ENCODE results near the gene SCP2. TPM values are rescaled to one million over a fixed set of nuclear protein-coding genes. Genes with fewer than 3 reads are reported as not detected.

Gene SCP2, protein sequence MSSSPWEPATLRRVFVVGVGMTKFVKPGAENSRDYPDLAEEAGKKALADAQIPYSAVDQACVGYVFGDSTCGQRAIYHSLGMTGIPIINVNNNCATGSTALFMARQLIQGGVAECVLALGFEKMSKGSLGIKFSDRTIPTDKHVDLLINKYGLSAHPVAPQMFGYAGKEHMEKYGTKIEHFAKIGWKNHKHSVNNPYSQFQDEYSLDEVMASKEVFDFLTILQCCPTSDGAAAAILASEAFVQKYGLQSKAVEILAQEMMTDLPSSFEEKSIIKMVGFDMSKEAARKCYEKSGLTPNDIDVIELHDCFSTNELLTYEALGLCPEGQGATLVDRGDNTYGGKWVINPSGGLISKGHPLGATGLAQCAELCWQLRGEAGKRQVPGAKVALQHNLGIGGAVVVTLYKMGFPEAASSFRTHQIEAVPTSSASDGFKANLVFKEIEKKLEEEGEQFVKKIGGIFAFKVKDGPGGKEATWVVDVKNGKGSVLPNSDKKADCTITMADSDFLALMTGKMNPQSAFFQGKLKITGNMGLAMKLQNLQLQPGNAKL
- total RNA-seq = 125 and 178 TPM in 2 replicates

DNA sequence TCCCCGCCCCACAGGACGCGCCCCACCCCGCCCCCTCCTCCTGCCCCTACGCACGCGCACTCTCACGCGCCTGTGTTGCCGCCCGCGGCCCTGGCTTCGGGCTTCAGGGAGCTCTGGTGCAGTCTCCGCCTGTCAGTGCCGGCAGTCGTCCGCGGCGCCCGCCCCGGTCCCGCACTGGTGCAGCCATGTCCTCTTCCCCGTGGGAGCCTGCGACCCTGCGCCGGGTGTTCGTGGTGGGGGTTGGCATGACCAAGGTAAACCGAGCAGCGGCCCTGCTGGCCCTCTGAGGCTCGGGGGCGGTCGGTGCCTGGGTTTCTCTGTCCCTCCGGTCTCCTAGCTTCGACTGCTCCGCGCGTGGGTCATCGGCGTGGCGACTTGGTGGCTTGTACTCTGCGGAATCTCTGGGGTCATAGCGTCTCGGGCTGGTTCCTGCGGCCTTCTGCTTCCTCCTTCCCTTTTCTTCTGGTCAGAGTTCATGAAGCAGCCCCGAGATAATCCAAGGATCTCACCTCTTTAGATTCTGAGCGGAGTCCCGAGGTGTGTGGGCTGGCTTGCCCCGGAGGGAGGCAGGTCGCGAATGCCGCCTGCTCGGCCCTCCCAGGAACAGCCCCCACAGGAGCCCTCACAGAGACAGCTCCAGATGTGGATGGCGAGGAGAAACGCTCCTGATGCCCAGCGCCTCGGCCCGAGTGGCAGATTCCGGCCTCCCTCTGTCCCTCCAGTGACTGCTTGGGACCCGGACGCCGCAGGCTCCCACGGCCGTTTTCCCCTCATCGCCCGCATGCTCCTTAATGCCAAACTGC is at the start of gene SCP2:
TSS of gene SCP2 (plus strand) at position 65 of the 803 bp plus-strand sequence. CDS start at position 186, 121 bp downstream.

GRCh38 chr1:53061859-53062707 is 135.0 kb downstream of the SCP2 start, which contains the start of gene PODN:
PODN (plus strand) TSS chr1:53062213; CDS start chr1:53069856, 7,643 bp downstream.

Other genes with a start within 250 kb of the SCP2 start
- gene COA7, start 228.9 kb upstream of the SCP2 start, total RNA-seq = 7.5 and 8.7 TPM in 2 replicates
- 29.7 and 31.5 TPM in 2 replicates for gene ZYG11B, start 200.8 kb upstream of the SCP2 start, total RNA-seq
- 0.86 and 0.89 TPM in 2 replicates for gene ZYG11A, start 84.5 kb upstream of the SCP2 start, total RNA-seq
- 16.3 and 43.5 TPM in 2 replicates for gene ECHDC2, start 5.5 kb upstream of the SCP2 start, total RNA-seq
- gene PODN, start 134.9 kb downstream of the SCP2 start, total RNA-seq = 1.4 and 2.0 TPM in 2 replicates
- gene SLC1A7, start 215.4 kb downstream of the SCP2 start, total RNA-seq = not detected in 2 replicates